T-helper 1 cell (primary cell): ENCODE measurements around the gene MFAP5.
A peak's percentile ranks its signal among the peaks of the same experiment; 100 is the strongest.

Source experiments
- DNase-seq, 5 donors: peaks; one replicate each; pipeline ENCODE4 v3.0.0-alpha.2; 2012 to 2020
- total RNA-seq, 4 donors: gene quantifications; one replicate each; lab custom pipeline; 2026; lab: John Stamatoyannopoulos, UW

The MFAP5 gene, protein sequence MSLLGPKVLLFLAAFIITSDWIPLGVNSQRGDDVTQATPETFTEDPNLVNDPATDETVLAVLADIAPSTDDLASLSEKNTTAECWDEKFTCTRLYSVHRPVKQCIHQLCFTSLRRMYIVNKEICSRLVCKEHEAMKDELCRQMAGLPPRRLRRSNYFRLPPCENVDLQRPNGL
- 0 to 0.08 (median 0) reads per million in 4 donors for total RNA-seq

DNA sequence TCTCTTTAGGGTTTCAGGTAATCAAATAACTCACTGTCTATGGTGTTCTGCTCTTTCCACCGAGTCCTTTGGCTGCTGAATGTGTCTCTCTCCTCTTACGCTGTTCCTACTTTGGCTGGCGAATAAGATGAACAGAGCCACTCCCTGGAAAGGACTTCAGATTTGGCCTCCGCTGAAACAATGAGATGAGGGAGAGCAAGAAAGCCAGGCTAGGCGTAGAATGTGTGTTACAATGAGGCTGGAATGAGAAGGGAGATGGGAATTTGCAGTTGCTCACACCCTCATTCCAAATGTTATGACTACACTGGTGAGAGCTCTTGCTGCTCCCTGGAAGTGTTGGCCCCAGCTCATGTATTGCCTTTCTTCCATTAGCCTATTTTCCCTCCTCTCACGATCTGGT, at the start of gene MFAP5:
Gene MFAP5, minus strand, starts transcription at position 234 of the 400 bp plus-strand sequence. CDS start 722 bp downstream, outside the sequence.
- DNase-seq, result no peak

DNA sequence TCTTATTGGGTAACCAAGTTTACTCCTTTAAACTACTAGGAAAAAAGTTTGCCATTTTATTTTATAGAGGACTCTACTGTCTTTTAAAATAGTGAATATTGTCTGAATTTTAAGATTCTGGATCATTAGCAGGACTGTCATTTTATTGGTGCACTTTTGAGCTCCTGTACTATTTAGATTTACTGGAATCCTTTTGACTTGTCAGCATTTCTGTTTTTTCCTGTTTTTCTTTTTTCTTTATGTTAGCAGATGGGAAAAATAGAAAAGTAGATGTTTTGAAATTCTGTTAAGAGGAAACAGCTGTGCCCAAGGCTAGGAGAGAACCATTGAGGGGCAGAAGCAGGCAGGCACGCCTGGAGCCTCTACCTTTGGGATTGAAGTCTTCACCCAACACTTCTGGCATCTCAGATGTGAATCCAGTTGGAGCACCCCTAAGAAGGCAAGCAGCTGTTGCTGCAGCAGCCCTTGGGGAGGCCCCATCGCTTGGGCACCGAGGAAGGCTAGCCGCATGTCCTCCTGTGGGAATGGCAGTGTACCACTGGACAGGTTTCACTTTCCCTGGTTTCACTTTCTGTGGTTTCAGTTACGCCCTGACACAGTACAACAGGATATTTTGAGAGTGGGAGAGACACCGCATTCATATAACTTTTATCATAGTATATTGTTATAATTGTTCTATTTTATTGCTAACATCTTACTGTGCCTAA, 46.7 kb upstream of the MFAP5 start:
- no peak for DNase-seq

DNA sequence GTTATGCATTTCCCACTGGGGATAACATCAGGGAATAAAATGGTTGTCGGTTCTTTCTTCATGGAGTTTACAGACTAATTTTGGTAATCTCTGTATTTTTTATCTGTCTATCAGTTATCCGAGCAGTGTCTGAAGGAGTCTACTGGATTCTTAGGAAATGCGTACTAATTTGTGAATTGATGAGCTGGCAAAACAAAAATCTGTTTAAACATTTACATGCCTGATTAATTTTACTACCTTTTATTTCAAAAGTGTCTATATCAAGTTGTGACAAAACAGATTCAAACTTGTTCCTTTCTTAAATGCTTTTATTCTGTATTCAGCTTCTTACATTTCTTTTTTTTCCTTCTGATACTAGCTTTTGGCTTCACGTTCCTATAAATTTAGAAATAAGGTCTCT, 39.5 kb upstream of the MFAP5 start:
- DNase-seq, result no peak

DNA sequence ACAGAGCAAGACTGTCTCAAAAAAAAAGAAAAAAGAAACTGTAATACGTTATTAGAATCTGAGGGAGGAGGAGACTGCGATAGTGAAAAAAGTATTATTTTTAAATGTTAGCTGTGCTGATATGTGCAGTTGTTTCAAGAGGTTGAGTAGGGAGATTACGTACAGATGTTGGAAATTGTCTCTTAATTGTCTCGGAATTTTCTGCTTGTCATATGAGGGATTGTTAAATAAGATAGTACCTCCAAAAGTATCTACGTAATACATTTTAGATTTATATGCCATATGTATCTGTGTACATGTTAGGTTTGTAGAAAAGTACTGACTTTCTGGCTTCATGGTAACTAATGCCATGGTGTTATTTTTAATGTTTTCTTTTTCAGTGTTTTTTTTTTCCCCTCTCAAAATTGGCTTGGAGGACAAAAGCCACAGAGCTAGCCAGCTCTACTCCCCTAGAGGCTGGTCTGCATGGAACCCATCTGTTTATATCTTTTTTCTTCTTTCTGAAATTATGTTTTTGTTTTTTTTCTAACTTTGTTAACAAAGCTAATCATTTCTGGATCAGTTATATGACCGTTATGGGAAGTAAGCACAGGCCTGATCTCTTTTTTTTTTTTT, 38.5 kb upstream of the MFAP5 start:
- DNase-seq, result no peak

DNA sequence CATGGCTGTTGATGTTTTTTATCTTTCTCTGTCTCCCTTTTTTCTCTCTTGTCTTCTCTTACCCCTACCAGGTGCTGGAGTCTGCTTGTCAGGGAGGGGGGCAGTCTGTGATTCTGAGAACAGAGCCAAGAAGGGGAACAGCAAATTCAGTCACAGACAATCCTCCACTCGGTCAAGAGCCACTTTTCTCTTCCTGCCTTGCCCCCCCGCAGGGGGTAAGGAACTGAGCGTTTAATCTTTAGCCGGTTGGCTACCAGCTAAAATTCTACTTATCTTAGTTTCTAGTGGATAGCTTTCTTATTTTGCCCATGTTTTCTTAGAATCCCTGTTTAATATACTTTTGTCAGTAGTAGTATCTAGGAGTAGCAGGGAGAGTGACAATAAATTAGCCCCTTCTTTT, 37.1 kb upstream of the MFAP5 start:
- DNase-seq, result no peak

DNA sequence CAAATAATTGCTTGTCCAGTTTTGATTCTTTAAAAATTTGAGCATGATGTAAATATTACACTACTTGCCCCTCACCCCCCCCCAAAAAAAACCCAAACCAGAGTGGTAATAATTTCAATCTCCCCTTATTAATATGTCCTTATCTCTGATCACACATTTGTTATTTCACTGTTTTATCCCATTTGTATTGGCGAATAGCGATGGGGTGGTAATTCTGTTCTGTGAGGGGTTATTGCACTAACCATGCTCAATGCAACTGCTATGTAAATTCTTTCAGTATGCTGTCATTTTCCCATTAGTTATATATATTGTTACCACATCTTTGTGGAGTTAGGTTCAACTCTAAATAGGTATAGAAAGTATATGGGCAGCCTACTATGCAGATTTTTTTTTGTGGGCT, 36.3 kb upstream of the MFAP5 start:
- no peak for DNase-seq

DNA sequence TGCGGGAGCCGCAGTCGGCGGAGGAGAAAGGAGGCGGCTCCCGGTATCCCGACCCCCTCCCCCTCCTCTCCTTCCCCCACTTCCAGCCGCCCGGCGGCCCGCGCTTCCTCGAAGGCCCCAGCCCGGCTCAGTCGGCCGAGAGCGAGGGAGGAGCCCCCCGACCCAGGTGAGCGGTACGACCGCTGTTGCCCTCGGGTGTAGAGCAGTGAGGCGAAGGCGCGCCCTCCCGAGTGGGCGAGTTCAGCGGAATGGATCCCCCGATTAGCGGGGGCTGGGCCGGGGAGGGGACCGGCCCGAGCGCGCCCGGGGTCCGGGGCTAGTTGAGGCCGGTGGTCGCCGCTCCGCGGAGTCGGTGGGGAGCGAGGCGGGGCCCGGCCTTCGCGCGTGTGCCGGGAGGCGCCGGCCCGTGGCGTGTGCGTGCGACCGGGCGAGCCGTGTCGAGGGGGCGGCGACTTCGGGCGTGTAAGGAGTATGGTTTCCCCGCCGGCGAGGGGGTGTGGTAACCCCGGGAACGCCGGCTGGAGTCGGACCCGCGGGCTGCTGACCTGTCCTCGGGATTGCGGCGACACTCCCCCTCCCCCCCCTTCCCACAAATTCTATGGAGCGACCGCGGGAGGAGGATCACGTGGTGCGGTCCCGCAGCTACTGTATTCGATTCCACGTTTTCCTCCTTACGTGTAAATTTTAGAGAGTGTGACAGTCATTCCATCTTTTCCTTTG, 35.7 kb upstream of the MFAP5 start:
- peak; percentile 4 to 39 (median 23) for DNase-seq

DNA sequence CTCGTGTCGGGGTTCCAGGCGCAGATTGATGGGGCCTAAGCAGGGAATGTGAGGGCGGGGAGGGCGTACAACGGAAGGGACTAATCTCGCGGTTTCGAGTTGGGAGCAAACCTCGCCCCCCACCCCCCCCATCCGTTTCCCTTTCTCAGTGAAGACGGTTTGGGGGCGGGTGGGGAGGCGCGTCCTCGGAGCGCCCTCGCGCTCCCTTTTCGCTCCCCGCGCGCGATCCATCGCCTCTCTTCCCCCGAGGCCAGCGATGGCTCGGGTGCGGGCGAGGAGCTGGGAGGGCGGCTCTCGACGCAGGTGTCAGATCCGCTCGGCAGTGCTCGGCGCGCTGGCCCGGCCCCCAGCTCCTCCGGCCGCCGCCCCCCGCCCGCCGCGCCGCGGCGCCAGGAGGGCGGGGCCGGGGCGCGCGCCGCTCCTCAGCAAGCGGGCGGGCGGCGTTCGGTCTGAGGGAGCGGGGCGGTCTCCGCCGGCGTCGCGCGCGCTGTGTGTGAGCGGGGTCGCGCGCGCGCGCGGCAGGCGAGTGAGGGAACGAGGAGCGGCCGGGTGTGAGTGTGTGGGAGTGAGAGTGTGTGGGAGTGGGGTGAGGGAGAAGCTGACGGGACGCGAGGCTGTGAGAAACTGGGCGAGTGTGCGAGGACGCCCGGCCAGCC, 35.0 kb upstream of the MFAP5 start, which contains the start of gene RIMKLB:
Gene RIMKLB, plus strand, starts transcription at position 516 of the 656 bp plus-strand sequence. CDS start 15,876 bp downstream, outside the sequence.
- peak; percentile 35 to 77 (median 64) for DNase-seq

DNA sequence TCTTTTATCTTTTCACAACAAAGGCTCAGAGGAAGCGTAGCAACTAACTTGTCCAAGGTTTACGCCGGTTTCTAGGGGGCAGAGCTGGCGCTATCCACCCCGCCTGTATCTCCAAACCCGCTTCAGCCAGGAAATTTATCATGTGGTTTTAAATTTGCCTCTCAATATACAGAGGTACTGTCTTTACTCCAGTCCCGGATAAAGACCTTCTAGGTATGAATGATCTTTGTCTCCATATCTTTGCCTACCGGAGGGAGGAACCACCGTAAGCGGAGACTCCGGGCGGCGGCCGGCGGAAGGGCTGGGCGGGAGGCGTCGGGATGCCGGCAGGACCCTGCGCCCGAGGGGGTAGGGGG, 34.5 kb upstream of the MFAP5 start:
- peak in 1 of 5 donors; percentile 8 for DNase-seq

DNA sequence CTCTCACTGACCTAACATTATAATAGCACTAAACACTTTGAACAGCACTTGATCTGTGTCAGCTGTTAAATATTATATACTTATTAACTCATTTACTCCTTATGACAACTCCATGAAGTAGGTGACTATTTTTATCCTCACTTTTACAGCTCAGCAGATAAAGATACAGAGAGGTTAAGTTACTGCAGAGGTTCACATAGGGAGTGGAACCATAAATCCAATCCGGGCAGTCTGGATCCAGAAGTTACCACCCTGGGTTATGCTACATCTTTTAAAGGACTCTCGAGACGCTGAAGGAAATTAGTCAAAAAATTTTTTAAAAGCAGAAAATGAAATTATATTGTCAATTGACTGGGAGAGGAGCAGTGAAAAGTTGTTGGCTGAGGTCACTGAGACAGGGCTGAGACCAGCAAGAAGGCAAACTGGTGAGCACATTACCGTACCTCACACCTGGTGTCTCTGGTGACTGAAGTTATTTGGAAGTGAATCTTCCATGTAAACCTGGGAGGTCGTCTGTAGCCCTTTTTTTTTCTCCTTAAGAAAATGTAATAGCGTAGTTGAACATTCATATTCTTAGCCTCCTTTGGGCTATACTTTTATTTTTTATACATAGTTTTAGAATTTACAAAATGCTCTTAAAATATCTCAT, 33.9 kb upstream of the MFAP5 start:
- DNase-seq, result no peak

DNA sequence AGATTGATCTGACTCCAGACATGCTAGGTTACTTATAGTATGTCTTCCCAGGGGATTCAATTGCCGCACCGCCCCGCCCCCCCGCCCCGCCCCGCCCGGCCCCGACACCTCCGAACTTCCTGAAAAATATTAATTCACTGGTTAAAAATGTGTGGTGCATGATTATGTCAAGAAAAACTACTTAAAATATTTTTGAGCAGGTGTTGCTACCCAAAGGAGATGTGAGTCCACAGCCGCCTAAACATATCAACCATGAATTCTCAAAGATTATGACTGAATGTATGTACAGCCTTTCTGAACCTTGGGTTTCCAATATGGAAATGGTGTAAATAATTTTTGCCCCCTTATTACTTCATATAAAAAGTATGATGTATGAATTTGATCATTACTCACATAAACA, 32.5 kb upstream of the MFAP5 start:
- DNase-seq, result no peak

DNA sequence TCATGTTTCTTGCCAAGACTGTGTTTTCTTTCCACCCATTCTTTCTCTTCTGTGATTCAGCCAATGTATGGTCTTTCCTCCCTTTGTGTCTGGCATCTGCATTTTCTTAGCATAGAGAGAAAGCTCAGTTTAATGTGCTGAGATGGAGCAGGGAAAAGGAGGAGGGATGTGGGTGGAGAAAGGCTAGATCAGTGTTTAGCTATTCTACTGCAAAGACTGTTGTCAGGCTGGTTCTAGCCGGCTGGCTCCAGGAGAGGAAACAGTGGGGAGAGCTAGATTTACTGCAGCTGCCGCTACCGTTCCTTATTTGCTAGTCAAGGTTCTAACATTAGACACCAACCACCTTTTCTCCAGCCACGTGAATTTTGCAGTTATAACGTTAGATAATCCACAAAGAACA, 29.9 kb upstream of the MFAP5 start:
- no peak for DNase-seq

DNA sequence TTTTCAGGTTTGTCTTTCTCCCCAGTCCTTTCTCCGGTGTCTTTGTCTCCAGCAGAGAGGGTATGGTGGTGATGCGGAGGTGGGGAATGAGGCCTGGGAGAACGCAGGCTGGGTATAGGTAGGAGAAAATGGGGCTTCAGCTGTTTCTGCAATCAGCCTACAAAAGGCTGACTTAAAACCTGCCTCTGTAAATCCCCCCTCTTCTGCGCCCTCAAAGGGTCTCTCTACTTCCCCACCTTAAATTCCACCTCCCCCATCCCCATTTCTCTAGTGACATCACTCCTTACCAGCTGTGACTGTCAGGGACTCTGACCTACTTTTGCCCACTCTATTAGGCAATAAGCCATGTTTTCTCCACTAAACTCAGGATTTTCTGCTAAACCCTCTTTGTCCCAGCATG, 27.1 kb upstream of the MFAP5 start:
- no peak for DNase-seq

DNA sequence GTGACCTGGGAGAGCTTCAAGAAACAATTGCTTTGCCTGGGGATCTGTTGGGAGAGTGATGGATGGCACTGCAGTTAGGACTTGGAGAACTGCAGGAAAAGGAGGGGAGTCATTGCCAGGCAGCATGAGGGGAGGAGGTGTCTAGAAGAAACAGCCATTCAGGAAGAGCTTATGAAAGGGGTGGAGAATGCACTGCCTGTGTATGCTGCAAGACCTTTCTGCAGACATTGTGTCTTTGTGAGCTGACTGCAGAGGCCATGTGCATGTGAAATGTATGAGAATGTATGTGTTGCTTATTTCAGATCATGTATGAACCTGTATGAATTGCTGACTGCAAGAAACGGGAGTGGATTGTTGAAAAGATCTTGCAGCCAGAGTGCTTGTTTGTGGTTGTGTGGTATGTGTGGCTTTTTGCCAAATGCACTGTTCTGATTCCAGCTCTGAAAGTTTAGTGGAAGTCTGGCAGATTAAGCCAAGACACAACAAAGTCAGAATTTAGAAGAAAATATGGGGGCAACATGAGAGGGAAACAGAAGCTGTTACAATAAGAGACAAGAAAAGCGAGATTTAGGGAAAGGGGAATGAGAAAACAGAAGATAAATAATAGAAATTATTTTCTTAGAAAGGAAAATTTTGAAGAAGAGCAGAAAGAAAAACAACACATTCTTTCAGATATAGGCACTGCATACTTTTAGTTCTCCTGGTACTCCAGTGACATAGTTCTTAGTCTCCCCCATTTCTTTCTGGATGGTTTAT, 25.4 kb upstream of the MFAP5 start:
- DNase-seq, result no peak

DNA sequence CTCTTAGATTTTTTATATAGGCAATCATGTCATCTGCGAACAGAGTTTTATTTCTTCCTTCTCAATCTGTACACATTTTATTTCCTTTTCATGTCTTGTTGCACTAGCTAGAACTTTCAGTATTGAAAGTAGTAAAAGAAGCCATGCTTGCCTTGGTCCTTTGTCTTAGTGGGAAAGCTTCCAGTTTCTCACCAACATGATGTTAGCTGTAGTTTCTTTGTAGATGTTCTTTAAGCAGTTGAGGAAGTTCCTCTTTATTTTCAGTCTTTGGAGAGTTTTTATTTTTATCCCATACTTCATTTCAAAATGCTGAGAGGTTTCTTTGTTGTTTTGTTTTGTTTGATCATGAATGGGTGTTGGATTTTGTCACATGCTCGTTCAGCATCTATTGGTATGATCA, 22.4 kb upstream of the MFAP5 start:
- DNase-seq, result no peak

DNA sequence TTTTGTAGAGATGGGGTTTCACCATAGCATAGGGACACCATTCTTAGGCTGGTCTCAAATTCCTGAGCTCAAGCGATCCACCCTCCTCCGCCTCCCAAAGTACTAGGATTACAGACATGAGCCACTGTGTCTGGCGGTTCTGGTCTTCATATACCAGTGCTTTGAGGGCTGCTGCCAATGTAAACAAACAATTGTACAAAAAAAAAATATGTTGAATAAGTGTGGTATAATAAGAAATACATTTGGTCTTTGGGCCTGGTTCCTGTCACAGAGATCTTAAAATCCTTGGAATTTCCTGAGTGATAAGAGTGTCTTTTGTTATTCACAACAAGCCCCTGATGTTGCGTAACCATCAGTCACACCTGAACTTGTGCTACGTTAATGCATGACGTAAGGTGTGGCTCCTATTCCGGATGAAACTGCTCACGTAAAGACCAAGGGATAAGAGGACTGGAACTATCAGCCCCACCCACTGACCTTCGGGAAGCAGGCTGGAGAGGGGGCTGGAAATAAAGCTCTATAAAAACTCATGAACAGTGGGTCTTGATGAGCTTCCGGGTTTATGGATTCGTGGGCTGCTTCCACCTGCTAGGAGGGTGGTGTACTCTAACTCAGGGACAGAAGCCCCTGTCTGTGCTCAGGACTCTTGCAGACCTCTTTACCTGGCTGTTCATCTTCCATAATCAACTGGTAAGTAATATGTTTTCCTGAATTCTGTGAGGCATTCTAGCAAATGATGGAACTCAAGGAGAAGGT, 18.7 kb upstream of the MFAP5 start:
- DNase-seq, result no peak

DNA sequence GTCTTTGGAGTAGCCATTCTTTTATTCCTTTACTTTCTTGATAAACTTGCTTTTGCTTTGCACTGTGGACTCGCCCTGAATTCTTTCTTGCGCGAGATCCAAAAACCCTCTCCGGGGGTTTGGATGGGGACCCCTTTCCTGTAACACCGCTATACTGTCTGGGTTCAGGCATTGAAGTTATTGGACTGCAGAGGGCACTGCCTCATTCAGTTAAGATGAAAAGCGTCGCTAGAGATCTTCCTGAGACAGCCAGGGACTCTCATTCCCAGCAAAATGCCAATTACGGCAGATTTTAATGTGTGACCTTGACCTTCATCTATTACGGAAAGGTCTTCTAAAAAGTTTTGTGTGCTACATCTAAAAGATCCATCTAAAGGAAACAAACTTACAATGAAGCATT, 17.9 kb upstream of the MFAP5 start:
- no peak for DNase-seq

DNA sequence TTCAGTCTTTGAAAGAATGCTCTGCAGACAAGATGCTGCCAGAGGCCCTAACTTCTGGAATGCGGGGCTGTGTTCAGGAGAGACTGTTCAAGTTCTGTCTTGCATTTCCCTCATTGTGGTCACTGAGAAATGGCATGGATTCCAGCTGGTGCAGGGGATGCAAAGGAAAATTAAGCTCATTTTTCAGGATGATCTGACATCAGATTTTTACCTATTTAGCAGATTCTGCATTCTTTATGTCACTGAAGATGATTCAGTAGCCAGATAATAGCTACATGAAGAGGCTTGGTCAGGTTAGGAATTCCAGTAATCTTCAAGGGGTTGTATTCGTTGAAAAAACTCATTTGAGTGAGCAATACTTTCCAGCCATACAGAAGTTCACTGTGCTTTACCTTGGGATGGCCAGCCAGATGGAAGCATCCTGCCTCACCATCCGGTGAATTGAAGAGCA, 16.1 kb upstream of the MFAP5 start:
- DNase-seq, result no peak

DNA sequence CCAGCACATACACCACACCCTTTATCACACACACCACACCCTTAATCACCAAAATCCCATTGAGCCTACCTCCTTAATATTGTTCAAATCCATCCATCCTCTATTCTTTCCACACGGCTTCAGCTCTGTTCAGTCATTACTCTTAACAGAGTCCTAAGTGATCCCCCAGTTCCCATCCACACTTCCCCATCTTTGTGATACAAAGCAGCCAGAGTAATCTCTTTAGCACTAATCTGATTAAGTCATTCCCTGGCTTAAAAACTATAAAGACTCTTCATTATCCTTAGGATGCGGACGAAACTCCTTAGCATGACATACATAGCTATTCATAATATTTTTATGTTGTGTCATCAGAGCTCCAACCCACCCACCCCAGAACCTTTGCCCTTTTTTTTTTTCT, 14.7 kb upstream of the MFAP5 start:
- no peak for DNase-seq

DNA sequence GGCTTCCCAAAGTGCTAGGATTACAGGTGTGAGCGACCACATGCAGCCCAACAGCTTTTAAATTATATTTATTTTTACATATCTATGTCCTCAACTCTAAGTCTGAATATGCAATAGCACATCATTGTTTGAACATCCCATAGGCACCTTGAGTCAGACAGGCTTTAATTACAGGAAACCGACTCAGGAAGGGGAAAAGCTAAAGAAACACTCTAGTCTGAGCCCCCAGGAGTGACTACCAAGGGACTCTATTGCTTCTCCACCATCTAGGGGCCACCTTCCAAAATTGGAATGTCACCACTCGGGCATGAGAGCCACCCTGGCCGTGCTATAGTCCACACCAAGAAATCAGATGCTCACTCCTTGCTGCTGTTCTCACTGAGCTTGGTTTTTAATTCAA, 14.0 kb upstream of the MFAP5 start:
- DNase-seq, result no peak

DNA sequence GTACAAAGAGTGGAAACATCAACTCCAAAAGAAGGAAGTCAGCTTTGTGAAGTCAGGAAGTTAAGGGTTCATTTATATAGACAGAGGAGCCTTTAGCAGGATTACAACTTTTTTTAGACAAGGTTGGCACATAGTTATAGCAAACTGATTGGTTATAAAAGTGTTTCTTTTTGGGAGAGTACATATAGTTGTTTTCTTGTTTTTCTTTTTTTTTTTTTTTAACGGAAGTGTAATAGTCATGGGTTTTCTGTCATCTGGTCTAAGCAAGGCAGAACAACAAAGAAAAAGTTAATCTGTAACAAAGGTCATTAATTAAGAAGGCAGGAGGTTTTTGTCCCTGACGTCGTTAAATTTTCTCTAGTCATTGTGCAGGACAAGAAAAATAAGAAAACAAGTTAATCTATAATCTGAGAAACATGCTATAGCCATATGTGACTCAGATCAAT, 13.0 kb upstream of the MFAP5 start:
- no peak for DNase-seq
